NCI-H187 (cell line): Measurements from ENCODE around the gene RNF223.
"Not testable (repeated sequence)": the region's sequence is repeated elsewhere in the genome, so short reads cannot be mapped to it uniquely, and the experiment has no call there.

ENCODE experiments used
- DNase-seq, 2 experiments: peaks; one replicate each; lab custom pipeline; 2025; lab: John Stamatoyannopoulos, UW

RNF223 gene

GRCh38 chr1:1109743-1110142, 35.6 kb upstream of the RNF223 start:
- no peak for DNase-seq

- DNase-seq: no peak
These were observed 32.6 kb upstream of the RNF223 start for GRCh38 chr1:1106510-1107221.

- DNase-seq: not testable (repeated sequence)
These were observed 30.0 kb upstream of the RNF223 start for GRCh38 chr1:1104152-1104551.

GRCh38 chr1:1101503-1101902, 27.4 kb upstream of the RNF223 start:
- DNase-seq: no peak

- DNase-seq: no peak
These were observed 26.2 kb upstream of the RNF223 start for GRCh38 chr1:1100296-1100695.

GRCh38 chr1:1099506-1100183, 25.5 kb upstream of the RNF223 start:
- no peak for DNase-seq

GRCh38 chr1:1098681-1099421, 24.7 kb upstream of the RNF223 start:
- DNase-seq: no peak

GRCh38 chr1:1096136-1096535, 22.0 kb upstream of the RNF223 start:
- DNase-seq: not testable (repeated sequence)

- DNase-seq: no peak
These were observed 20.9 kb upstream of the RNF223 start for GRCh38 chr1:1094981-1095380.

- no peak for DNase-seq
These were observed 19.5 kb upstream of the RNF223 start for GRCh38 chr1:1093610-1093943.

- no peak for DNase-seq
These were observed 18.9 kb upstream of the RNF223 start for GRCh38 chr1:1092894-1093609.

- no peak for DNase-seq
These were observed 18.2 kb upstream of the RNF223 start for GRCh38 chr1:1092149-1092855.

GRCh38 chr1:1091344-1092148, 17.4 kb upstream of the RNF223 start:
- no peak for DNase-seq

- no peak for DNase-seq
These were observed 16.6 kb upstream of the RNF223 start for GRCh38 chr1:1090424-1091343.

- no peak for DNase-seq
These were observed 15.8 kb upstream of the RNF223 start for GRCh38 chr1:1089731-1090423.

GRCh38 chr1:1088801-1089680, 14.9 kb upstream of the RNF223 start:
- no peak for DNase-seq

- DNase-seq: no peak
These were observed 14.1 kb upstream of the RNF223 start for GRCh38 chr1:1088029-1088800.
